ENCODE data around the gene MAGI2.

DNA sequence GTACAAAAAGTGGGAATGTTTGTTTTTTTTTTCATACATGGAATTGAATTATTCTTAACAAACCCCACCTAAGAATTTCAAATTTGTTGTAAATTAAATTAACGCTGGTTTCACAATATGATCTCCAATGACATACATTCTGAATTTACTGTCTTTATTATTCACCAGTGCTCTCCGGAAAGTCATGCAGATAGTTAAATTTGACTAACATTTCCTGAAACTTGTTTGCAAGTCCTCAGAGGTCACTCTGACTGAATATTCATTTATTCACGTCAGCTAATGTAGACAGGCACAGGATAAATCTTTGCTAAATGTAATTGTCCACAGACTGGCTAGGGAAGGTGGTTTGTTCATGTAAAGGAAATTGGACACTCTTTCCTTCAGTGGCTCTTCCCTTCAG lies 924.5 kb downstream of the MAGI2 start:
- TF ChIP-seq, protein P1, sequence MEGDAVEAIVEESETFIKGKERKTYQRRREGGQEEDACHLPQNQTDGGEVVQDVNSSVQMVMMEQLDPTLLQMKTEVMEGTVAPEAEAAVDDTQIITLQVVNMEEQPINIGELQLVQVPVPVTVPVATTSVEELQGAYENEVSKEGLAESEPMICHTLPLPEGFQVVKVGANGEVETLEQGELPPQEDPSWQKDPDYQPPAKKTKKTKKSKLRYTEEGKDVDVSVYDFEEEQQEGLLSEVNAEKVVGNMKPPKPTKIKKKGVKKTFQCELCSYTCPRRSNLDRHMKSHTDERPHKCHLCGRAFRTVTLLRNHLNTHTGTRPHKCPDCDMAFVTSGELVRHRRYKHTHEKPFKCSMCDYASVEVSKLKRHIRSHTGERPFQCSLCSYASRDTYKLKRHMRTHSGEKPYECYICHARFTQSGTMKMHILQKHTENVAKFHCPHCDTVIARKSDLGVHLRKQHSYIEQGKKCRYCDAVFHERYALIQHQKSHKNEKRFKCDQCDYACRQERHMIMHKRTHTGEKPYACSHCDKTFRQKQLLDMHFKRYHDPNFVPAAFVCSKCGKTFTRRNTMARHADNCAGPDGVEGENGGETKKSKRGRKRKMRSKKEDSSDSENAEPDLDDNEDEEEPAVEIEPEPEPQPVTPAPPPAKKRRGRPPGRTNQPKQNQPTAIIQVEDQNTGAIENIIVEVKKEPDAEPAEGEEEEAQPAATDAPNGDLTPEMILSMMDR (IDR thresholded peaks at IDR 0.05; ENCODE audit: insufficient read depth, low read depth, low read length) = no peak
- no peak for TF ChIP-seq EZH2 (IDR thresholded peaks at IDR 0.05; ENCODE audit: insufficient read depth, low read length)

All from astrocyte (in vitro differentiated cells and primary cell).